ENCODE data around the gene SOCS7. TPM values are rescaled to one million over a fixed set of nuclear protein-coding genes. Genes with fewer than 3 reads are reported as not detected.
"Not testable (repeated sequence)": the region's sequence is repeated elsewhere in the genome, so short reads cannot be mapped to it uniquely, and the experiment has no call there.

Gene SOCS7
- total RNA-seq, 1 experiment from 2014 or later: 7.4 TPM

- H3K27ac ChIP-seq (ENCODE audit: low read length): no peak overlapping the region
- no peak overlapping the region for H2AFZ ChIP-seq (ENCODE audit: low read length)
- ChIA-PET CTCF (no interaction called here), POLR2A (ENCODE audit: unreplicated experiment) (no interaction called here)
- H3K79me2 ChIP-seq (ENCODE audit: low read length): no peaks in the 10 kb centered on the region
- no peaks in the 10 kb centered on the region for H3K36me3 ChIP-seq (ENCODE audit: low read depth, low read length)
- H3K4me3 ChIP-seq (ENCODE audit: low read length): no peak overlapping the region
- H3F3A ChIP-seq (ENCODE audit: low read length, unreplicated experiment): no peaks in the 10 kb centered on the region
- H3K9ac ChIP-seq (ENCODE audit: low read length): no peak overlapping the region
- no peaks in the 10 kb centered on the region for H4K20me1 ChIP-seq (ENCODE audit: low read length)
- H3K9me2 ChIP-seq (replicated peaks; ENCODE audit: low read length): no peaks in the 10 kb centered on the region
- no peak for ATAC-seq
- H3K27me3 ChIP-seq (ENCODE audit: low read length): no peaks in the 10 kb centered on the region
- DNase-seq: no peak
- intact Hi-C loops (cut with micrococcal nuclease): no loop called here
- H3K4me1 ChIP-seq (ENCODE audit: insufficient read depth, low read length): no peaks in the 10 kb centered on the region
- BruUV-seq (replicated peaks): no TSS peak
- no peak overlapping the region for H3K4me2 ChIP-seq (ENCODE audit: low read length)
- H3K9me3 ChIP-seq (ENCODE audit: low read length): no peaks in the 10 kb centered on the region
- no peak for TF ChIP-seq CTCF (conservative IDR thresholded peaks at IDR 0.05; ENCODE audit: low read depth, low read length)
- no peak for TF ChIP-seq EZH2phosphoT487 (IDR thresholded peaks at IDR 0.05; ENCODE audit: borderline replicate concordance, low read length)
- TF ChIP-seq EZH2 (IDR thresholded peaks at IDR 0.05; ENCODE audit: low read length, unreplicated experiment): no peak
These were observed 84.7 kb downstream of the SOCS7 start for GRCh38 chr17:38436386-38436785.

GRCh38 chr17:38437313-38437712 lies 85.7 kb downstream of the SOCS7 start:
- H3K27me3 ChIP-seq (ENCODE audit: low read length); H4K20me1 ChIP-seq (ENCODE audit: low read length); H3K4me2 ChIP-seq (ENCODE audit: low read length); H3K36me3 ChIP-seq (ENCODE audit: low read depth, low read length); H3K9me3 ChIP-seq (ENCODE audit: low read length); intact Hi-C loops (cut with micrococcal nuclease); H3K9me2 ChIP-seq (replicated peaks; ENCODE audit: low read length); H3K4me1 ChIP-seq (ENCODE audit: insufficient read depth, low read length); H2AFZ ChIP-seq (ENCODE audit: low read length); H3F3A ChIP-seq (ENCODE audit: low read length, unreplicated experiment); H3K79me2 ChIP-seq (ENCODE audit: low read length); CTCF ChIA-PET; ATAC-seq; H3K4me3 ChIP-seq (ENCODE audit: low read length); POLR2A ChIA-PET (ENCODE audit: unreplicated experiment); H3K27ac ChIP-seq (ENCODE audit: low read length); BruUV-seq (replicated peaks); H3K9ac ChIP-seq (ENCODE audit: low read length); DNase-seq: not testable (repeated sequence)

GRCh38 chr17:38439436-38439835 lies 87.8 kb downstream of the SOCS7 start:
- no peaks in the 10 kb centered on the region for H3F3A ChIP-seq (ENCODE audit: low read length, unreplicated experiment)
- no peak overlapping the region for H2AFZ ChIP-seq (ENCODE audit: low read length)
- H3K36me3 ChIP-seq (ENCODE audit: low read depth, low read length): no peaks in the 10 kb centered on the region
- no peak for TF ChIP-seq EZH2phosphoT487 (IDR thresholded peaks at IDR 0.05; ENCODE audit: borderline replicate concordance, low read length)
- no peak for TF ChIP-seq EZH2 (IDR thresholded peaks at IDR 0.05; ENCODE audit: low read length, unreplicated experiment)
- no peak for TF ChIP-seq CTCF (conservative IDR thresholded peaks at IDR 0.05; ENCODE audit: low read depth, low read length)
- H3K79me2 ChIP-seq (ENCODE audit: low read length): no peaks in the 10 kb centered on the region
- ChIA-PET CTCF (no interaction called here), POLR2A (ENCODE audit: unreplicated experiment) (no interaction called here)
- H3K9me3 ChIP-seq (ENCODE audit: low read length): no peaks in the 10 kb centered on the region
- no peak for ATAC-seq
- no peak overlapping the region for H3K4me2 ChIP-seq (ENCODE audit: low read length)
- DNase-seq: no peak
- no peak overlapping the region for H3K9ac ChIP-seq (ENCODE audit: low read length)
- no peak overlapping the region for H3K27ac ChIP-seq (ENCODE audit: low read length)
- H3K4me1 ChIP-seq (ENCODE audit: insufficient read depth, low read length): no peaks in the 10 kb centered on the region
- H4K20me1 ChIP-seq (ENCODE audit: low read length): no peaks in the 10 kb centered on the region
- no peaks in the 10 kb centered on the region for H3K27me3 ChIP-seq (ENCODE audit: low read length)
- no TSS peak for BruUV-seq (replicated peaks)
- H3K4me3 ChIP-seq (ENCODE audit: low read length): no peak overlapping the region
- no peaks in the 10 kb centered on the region for H3K9me2 ChIP-seq (replicated peaks; ENCODE audit: low read length)
- intact Hi-C loops (cut with micrococcal nuclease): no loop called here

Measured in PC-3 (cell line).